ENCODE data around the gene C2CD2. TPM values are rescaled to one million over a fixed set of nuclear protein-coding genes. Genes with fewer than 3 reads are reported as not detected.

The C2CD2 gene
- total RNA-seq, 1 experiment from 2014 or later, result 9.3 TPM

DNA sequence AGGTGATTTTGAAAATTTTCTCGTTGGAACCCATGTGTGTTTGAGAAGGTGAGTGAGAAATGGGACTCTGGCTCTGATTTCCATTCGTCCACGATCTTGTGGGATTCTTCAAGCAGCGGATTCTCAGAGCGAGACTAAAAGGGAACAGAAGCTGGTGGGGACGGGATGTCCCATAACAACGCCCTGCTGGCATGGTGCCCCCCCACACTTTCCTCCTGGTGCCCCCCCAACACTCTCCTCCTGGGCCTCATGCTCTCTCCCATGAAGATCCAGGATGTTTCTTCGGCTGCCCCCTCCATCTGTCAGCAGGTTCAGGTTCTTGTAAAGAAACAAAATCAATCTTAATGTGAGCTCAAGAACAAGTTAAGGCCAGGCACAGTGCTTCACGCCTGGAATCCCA, 103.7 kb downstream of the C2CD2 start:
- DNase-seq (ENCODE audit: extremely low read depth, low read depth), result no peak

DNA sequence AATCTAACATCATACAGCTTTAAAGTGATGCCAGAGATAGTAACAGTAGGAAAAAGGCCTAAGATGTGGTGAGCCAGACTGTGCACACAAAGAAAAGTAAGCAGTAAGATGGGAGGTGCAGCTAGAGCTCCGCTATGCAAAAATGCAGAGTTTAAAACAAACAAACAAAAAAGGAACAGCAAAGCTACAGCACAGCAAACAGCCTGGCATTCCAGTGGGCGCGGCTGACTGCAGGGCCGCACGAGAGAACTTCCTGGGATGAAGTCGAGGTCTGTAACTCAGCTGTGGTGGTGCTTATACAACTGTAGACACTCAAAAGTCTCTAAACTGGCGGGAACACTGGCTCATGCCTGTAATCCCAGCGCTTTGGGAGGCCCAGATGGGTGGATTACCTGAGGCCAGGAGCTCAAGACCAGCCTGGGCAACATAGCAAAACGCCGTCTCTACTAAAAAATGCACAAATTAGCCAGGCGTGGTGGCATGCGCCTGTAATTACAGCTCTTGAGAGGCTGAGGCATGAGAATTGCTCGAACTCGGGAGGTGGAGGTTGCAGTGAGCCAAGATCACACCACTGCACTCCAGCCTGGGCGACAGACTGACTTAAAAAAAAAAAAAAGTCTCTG, 104.7 kb downstream of the C2CD2 start:
- no peak for DNase-seq (ENCODE audit: extremely low read depth, low read depth)

DNA sequence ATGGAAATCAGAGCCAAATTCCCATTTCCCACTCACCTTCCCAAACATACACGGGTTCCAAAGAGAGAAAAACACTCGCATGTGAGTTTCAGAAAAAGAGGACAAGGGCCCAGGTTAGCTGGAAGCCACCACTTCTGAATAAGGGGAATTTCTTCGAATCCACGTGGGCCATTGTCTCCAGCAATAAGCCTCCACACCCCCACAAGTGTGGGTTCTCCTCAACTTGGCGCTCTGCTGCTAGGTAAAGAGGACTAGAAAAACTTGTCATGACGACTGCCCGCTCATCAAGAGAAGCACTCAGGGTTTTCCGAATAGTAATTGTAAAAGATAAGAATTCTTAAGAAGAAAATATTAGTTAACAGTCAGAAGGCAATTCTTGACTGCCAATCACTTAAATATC, 105.3 kb downstream of the C2CD2 start:
- DNase-seq (ENCODE audit: extremely low read depth, low read depth), result no peak

DNA sequence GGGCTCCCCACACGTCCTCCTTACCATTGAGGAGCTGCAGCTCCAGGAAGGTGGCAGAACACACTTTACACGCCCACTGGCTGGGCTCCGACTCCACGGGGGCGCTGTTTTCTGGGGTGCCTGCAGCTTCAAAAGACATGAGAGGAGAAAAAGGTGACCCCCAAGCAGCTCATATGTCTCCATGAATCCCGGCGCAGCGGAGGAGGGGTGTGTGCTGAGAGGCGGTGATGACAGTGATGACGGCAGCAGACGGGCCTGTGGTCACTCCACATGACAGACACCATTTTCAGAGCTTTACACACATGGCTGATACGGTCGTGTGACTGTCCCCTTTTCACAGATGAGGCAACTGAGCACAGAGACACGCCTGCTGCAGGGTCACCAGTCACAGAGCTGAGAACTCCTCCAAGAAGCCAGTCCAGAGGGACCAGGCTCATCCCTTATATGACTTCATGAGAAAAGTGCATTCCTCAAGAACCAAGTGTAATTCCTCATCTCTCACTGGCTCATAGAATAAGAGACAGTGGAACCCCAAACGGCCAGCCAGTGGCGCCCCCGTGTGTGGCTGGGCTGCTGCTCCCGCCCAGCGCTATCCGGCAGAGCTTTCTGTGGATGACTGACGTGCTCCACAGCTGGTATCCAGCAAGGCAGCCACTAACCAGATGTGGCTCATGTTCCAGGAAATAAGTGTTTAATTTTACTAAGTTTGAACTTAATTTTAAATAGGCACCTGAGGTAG, 106.6 kb downstream of the C2CD2 start:
- no peak for DNase-seq (ENCODE audit: extremely low read depth, low read depth)

DNA sequence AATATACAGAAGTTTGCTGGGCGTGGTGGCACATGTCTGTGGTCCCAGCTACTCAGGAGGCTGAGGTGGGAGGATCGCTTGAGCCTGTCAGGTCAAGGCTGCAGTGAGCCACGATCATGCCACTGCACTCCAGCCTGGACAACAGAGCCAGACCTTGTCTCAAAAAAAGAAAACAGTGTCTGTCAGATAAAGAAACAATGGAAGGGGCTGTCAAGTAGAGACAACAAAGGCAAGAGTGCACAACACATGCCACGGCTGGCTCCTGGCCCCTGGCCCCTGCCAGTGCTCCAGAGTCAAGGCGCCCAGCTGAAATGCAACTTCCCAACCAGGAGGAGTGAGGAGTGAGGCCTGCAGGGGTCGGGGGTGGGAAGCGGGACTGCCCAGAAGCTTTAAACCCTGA, 107.3 kb downstream of the C2CD2 start:
- no peak for DNase-seq (ENCODE audit: extremely low read depth, low read depth)

DNA sequence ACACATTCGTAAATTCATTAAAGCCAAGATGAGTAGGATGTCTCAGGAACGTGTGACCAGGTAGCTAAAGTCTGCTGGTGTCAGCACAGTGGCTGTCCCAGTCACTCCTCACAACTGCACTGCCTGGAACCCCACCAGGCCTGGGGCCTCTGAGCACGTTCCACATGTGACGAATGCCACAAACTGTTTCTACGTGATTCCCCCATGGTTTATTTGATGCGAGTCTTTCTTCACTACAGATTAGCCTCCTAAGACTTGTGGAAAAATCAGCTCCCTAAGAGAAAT, 107.8 kb downstream of the C2CD2 start:
- DNase-seq (ENCODE audit: extremely low read depth, low read depth), result no peak

DNA sequence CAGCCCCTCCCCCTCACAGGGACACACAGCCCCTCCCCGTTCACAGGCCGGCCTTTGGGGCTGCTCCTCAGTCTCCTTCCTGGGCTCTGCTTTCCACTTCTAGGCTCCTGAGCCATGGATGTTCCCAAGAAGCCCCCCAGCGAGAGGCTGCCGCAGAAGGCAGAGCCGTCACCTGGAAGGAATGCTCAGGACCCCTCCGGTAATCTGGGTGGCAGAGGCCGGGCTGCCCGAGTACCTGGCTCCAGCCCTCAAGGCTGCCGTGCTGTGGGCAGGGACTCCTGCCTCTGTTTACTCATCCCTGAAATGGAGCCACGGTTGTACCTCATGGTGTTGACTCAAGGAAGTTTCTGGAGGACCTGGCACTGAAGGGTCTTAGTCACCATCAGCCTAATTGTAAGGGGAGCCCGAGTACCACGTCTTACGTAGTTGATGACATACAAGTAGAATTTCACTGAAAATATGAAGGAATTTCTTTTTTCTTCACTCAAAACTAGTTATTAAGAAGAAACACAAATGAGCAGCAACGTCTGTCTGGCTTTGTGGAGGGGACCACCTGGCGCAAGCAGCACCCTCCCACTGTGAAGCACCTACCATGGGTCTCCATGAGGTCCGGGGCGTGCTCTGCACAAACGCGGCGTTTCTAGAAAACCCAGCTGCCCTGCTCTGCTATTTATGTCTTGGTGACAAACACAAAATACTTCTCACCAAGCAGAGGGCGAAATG, 108.3 kb downstream of the C2CD2 start:
- DNase-seq (ENCODE audit: extremely low read depth, low read depth), result no peak

DNA sequence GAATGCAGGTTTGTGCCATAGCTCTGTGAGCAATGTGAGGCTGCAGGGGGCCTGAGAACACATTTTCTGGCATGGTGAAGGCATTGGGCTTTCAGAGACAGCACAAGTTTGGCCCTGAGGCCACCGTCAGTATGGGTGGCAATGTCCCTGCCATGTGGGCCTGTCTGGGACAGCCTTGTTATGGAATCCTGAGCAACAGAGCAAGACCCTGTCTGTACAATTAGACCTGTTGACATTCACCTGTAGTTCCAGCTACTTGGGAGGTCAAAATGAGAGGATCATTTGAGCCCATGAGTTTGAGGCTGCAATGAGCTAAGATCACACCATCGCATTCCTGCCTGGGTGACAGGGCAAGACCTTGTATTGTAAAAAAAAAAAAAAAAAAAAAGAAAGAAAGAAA, 110.2 kb downstream of the C2CD2 start:
- DNase-seq (ENCODE audit: extremely low read depth, low read depth), result no peak

DNA sequence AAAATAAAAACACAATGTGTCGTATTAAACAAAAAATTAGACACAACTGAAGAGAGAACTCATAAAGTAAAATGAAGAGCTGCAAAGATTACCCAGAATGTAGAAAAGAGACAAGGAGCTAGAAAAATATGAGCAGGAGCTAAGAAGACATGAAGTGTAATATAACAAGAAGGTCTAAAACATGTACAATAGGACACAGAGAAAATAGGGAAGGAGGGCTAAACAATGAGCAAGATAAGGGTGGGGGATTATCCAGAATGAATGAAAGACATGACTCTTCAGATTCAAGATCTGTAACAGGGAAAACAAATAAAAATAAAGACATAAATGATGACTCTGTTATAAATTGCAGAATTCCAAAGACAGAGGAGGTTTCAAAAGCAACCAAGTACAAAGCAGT, 112.9 kb downstream of the C2CD2 start:
- no peak for DNase-seq (ENCODE audit: extremely low read depth, low read depth)

DNA sequence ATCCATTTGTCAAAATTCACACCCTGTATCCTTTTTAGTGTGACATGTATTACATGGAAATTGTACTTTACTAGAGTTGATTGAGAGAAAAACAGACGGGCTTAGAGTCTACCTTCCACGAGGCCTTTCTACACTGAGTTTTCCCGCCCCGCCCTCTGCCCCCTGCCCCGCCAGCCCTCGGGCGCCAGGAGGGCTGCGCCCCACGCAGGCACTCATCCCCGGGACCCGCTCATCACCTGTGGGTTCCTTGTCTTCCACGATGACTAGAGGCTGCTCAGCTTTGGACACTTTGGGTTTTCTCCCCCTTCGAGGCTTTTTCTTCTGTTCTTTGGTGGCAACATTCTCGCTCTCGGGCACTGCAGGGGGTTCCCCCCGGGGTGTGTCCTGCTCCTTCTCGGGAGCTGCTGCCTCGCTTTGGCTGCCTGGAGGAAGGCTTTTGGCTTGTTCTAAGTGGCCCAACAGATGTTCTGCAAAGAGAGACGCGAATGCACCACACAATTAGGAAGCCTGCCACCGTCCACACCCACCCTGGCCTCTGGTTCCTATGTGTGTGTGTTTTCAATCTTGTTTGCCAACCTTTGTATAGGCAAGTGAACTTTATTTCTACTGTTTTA, 114.3 kb downstream of the C2CD2 start:
- DNase-seq (ENCODE audit: extremely low read depth, low read depth), result no peak

DNA sequence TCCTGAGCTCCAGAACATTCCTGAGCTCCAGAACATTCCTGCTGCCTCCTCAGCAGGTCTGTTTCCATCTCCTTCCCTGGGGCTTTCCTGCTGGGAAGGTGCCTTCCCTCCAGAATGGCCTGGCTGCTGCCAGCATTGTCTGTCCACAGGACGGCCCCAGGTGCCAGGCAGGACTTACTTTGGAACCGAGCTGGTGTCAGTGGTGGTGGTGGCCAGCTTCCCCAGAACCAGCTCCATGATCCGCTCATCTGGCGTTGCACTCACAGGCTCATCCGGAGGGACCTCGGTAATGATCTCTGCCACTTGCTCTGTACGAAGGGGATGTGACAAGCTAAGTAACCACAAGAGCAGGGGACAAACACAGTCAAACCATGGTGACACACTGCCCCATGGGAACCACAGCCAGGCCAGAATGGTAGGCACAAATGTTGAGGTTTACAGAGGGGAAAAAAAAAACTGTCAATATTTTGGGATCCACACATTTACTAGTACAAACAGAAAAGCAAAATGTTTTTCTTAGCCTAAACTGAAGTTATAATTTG, 116.0 kb downstream of the C2CD2 start:
- DNase-seq (ENCODE audit: extremely low read depth, low read depth), result no peak

DNA sequence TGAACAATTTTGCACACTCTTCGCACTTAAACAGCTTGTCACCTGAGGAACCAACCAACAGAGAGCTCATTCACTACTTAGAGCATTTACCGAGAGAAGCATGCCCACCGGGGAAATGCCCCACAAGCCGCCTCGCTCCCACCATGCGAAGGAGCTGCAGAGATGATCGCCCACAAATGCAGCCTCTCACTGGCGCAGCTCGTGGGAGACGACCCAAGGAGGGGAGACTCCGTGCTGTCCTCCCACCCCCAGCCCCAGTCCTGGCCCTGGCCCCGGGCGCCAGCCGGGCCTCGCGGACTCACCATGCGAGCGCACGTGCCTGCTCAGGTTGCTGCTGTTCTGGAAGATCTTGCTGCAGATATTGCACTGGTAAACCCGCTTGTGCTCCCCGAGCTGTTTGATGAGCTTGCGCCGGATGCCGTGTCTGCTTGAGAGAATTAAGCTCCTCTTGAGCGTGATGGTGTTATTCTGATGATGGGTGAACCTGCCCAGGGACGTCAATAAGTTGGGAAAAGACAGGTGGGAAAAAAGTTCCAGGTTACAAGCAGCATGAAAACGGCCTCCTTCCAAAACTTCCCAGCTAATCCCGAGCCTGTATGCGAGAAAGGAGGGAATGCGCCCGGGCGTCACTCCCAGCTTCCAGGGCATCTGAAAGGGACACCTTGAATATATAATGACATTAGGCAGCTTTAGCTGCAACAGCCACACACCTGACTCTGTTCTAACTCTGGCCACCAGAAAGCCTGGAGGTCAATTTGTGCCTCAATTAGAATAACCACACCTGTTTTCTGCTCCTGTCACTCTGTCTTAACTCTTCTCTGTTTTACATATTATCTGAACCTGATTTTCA, 117.4 kb downstream of the C2CD2 start:
- DNase-seq (ENCODE audit: extremely low read depth, low read depth), result no peak

DNA sequence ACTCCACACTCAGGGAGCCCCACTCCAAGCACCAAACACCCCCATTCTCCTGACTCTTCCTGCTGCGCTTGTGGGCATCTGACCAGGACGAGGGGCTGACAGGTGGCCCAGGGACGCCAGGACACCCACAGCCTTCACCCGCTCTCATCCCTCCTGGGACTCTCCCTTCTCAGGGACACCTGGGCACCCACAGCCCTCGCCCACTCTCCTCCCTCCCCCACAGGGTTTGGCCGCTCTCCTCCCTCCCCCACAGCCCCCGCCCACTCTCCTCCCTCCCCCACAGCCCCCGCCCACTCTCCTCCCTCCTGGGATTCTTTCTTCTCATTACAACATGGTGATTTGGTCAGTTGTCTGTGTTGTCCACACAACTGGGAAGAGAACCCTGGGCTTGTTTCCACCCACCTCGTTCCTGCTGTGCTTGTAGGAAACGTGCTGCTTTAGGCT, 118.1 kb downstream of the C2CD2 start:
- DNase-seq (ENCODE audit: extremely low read depth, low read depth), result no peak

Small RNA genes within 50 kb of the gene (small RNA-seq; reads per million reads assigned to genes)
- 0 reads per million in 2 experiments for gene RF00334

Other genes starting within 250 kb of the C2CD2 start
- gene RIPK4, start 187.0 kb downstream of the C2CD2 start, total RNA-seq (2014; rRNA removed; shearing (Covaris generic)), result 1.4 and 1.8 TPM in 2 replicates
- 2.4 and 4.3 TPM in 2 replicates for gene PRDM15, start 74.7 kb downstream of the C2CD2 start, total RNA-seq (2014; rRNA removed; shearing (Covaris generic))
- gene ZBTB21, start 56.3 kb upstream of the C2CD2 start, total RNA-seq (2014; rRNA removed; shearing (Covaris generic)), result 13.2 and 14.4 TPM in 2 replicates
- not detected in 2 replicates for gene UMODL1, start 117.3 kb upstream of the C2CD2 start, total RNA-seq (2014; rRNA removed; shearing (Covaris generic))

Measured in NCI-H460 (cell line).